Measurements from ENCODE around the gene GPR3.

DNA sequence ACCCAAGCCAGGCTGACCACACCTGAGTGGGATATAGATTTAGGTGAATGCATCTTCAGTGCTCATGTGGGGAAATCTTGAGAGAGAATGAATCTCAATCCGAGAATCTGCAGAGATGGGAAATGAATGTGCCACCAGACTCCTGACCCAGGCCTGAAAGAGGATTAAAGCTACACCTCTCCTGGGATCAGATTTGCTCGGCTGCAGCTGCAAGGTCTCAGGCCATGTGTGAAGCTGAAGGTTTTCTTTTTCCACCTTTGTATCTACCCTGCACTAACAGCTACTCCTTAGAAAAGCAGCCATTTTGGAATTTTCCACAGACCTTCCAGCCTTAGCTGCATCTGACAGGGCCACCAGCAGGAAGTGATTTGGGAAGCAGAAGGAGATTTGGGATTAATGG, 18.3 kb downstream of the GPR3 start:
- TF ChIP-seq, protein P1, sequence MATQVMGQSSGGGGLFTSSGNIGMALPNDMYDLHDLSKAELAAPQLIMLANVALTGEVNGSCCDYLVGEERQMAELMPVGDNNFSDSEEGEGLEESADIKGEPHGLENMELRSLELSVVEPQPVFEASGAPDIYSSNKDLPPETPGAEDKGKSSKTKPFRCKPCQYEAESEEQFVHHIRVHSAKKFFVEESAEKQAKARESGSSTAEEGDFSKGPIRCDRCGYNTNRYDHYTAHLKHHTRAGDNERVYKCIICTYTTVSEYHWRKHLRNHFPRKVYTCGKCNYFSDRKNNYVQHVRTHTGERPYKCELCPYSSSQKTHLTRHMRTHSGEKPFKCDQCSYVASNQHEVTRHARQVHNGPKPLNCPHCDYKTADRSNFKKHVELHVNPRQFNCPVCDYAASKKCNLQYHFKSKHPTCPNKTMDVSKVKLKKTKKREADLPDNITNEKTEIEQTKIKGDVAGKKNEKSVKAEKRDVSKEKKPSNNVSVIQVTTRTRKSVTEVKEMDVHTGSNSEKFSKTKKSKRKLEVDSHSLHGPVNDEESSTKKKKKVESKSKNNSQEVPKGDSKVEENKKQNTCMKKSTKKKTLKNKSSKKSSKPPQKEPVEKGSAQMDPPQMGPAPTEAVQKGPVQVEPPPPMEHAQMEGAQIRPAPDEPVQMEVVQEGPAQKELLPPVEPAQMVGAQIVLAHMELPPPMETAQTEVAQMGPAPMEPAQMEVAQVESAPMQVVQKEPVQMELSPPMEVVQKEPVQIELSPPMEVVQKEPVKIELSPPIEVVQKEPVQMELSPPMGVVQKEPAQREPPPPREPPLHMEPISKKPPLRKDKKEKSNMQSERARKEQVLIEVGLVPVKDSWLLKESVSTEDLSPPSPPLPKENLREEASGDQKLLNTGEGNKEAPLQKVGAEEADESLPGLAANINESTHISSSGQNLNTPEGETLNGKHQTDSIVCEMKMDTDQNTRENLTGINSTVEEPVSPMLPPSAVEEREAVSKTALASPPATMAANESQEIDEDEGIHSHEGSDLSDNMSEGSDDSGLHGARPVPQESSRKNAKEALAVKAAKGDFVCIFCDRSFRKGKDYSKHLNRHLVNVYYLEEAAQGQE (IDR thresholded peaks at IDR 0.05; ENCODE audit: low read depth, low read length) = no peak
- TF ChIP-seq POLR2AphosphoS5 (IDR thresholded peaks at IDR 0.05; ENCODE audit: low read length) (no peak), STAT1 (conservative IDR thresholded peaks at IDR 0.05) (no peak), CHD1 (IDR thresholded peaks at IDR 0.05; ENCODE audit: low read depth, low read length) (no peak), CEBPB (IDR thresholded peaks at IDR 0.05; ENCODE audit: borderline replicate concordance in 1 of 2, low read depth in 2 of 2, low read length in 2 of 2) (no peak)
- TF ChIP-seq, protein P2, sequence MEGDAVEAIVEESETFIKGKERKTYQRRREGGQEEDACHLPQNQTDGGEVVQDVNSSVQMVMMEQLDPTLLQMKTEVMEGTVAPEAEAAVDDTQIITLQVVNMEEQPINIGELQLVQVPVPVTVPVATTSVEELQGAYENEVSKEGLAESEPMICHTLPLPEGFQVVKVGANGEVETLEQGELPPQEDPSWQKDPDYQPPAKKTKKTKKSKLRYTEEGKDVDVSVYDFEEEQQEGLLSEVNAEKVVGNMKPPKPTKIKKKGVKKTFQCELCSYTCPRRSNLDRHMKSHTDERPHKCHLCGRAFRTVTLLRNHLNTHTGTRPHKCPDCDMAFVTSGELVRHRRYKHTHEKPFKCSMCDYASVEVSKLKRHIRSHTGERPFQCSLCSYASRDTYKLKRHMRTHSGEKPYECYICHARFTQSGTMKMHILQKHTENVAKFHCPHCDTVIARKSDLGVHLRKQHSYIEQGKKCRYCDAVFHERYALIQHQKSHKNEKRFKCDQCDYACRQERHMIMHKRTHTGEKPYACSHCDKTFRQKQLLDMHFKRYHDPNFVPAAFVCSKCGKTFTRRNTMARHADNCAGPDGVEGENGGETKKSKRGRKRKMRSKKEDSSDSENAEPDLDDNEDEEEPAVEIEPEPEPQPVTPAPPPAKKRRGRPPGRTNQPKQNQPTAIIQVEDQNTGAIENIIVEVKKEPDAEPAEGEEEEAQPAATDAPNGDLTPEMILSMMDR (IDR thresholded peaks at IDR 0.05 in 2 of 3, conservative IDR thresholded peaks at IDR 0.05 in 1 of 3; ENCODE audit: control insufficient read depth in 2 of 3, extremely low read depth in 1 of 3, insufficient read depth in 1 of 3, low read depth in 3 of 3, low read length in 3 of 3) = no peak
